Activated CD8-positive, alpha-beta T cell treated with anti-CD3 and anti-CD28 coated beads for 36 hours (primary cell): ENCODE data around the gene ARHGAP18. TPM values are rescaled to one million over a fixed set of nuclear protein-coding genes. Genes with fewer than 3 reads are reported as not detected.

Experiments used
- ATAC-seq: fragments of 200-7000 bp; cut with Tn5 transposase; one replicate; pipeline ENCODE4 v1.10.0; 2021; ENCODE audit warnings: mild to moderate bottlenecking, moderate library complexity
- CTCF ChIA-PET: fragments of 350-600 bp; sonication (Branson Sonifier 250); formaldehyde crosslinking; loops from one replicate; lab custom pipeline; 2021; ENCODE audit warnings: antibody characterized with exemption; lab: Charles Lee
- POLR2A ChIA-PET: fragments of 350-600 bp; sonication (Branson Sonifier 250); formaldehyde crosslinking; loops from one replicate; lab custom pipeline; 2021; ENCODE audit warnings: antibody characterized with exemption; lab: Charles Lee
- DNase-seq: peaks from one replicate; pipeline ENCODE4 v3.0.0-alpha.2; 2020
- H3K27ac Mint-ChIP-seq: one replicate; pipeline ENCODE4 v1.8.0; 2021; ENCODE audit warnings: mild to moderate bottlenecking, mixed read lengths
- H3K27me3 Mint-ChIP-seq: one replicate; pipeline ENCODE4 v1.8.0; 2021; ENCODE audit warnings: mixed read lengths
- H3K36me3 Mint-ChIP-seq: one replicate; pipeline ENCODE4 v1.8.0; 2021; ENCODE audit warnings: low read depth, mixed read lengths
- H3K4me1 Mint-ChIP-seq: one replicate; pipeline ENCODE4 v1.8.0; 2021; ENCODE audit warnings: low read depth, mixed read lengths
- H3K4me3 Mint-ChIP-seq: one replicate; pipeline ENCODE4 v1.8.0; 2021; ENCODE audit warnings: mild to moderate bottlenecking, moderate library complexity, mixed read lengths
- H3K9me3 Mint-ChIP-seq: one replicate; pipeline ENCODE4 v1.8.0; 2021; ENCODE audit warnings: mixed read lengths
- intact Hi-C: fragments of 100-400 bp; cut with micrococcal nuclease; formaldehyde crosslinking; loops from one replicate; pipeline ENCODE4 v1.10.0; 2022
- total RNA-seq, 2 experiments: library from RNA; stranded (reverse); gene quantifications; one replicate each; pipeline ENCODE4 v1.2.3, GENCODE V29; 2021
- TF ChIP-seq, protein P1 (sequence below): fragments of 200-600 bp; IDR thresholded peaks from one replicate; pipeline ENCODE4 v1.8.0; 2022; ENCODE audit warnings: antibody characterized with exemption, mild to moderate bottlenecking

Gene ARHGAP18
- total RNA-seq, 2 experiments from 2014 or later = 8.2 to 9.6 TPM

DNA sequence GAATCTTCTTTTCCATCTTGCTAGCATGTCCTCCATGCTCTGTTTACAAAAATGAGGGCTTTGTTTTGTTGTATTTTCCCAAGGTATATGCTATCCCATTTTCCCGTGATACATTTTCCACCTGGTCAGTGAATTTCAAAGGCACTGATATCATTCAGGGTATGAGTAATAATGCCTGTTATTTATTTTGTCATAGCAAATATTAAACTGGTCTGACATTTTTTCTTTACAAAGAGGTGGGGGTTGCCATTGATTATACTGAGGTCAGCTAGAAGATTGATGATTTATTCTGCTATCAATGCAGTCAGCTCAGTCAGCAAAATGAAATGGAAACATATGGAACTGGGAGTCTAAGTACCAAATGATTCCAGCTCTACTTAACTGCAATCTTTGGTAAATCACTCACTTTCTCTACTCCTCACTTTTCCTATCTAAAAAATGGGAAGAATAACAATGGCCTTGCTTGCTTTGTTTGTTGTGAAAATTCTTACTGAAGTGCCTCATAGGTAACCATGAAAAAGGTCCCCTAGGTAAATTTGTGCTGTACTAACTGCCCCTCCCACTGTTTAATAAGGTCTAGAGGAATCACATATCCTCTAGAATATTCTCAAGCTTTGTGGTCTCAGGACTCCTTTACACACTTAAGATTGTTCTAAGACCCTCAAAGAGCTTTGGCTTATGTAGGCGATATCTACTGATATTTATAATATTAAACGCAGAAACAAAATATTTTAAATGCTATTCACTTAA lies 64.0 kb downstream of the ARHGAP18 start:
- Mint-ChIP-seq H3K36me3 (no peaks in the 10 kb centered on the region), H3K27ac (no peak overlapping the region), H3K27me3 (no peaks in the 10 kb centered on the region), H3K9me3 (no peaks in the 10 kb centered on the region), H3K4me1 (no peaks in the 10 kb centered on the region), H3K4me3 (no peak overlapping the region)
- no peak for ATAC-seq
- no peak for DNase-seq
- TF ChIP-seq, protein P1, sequence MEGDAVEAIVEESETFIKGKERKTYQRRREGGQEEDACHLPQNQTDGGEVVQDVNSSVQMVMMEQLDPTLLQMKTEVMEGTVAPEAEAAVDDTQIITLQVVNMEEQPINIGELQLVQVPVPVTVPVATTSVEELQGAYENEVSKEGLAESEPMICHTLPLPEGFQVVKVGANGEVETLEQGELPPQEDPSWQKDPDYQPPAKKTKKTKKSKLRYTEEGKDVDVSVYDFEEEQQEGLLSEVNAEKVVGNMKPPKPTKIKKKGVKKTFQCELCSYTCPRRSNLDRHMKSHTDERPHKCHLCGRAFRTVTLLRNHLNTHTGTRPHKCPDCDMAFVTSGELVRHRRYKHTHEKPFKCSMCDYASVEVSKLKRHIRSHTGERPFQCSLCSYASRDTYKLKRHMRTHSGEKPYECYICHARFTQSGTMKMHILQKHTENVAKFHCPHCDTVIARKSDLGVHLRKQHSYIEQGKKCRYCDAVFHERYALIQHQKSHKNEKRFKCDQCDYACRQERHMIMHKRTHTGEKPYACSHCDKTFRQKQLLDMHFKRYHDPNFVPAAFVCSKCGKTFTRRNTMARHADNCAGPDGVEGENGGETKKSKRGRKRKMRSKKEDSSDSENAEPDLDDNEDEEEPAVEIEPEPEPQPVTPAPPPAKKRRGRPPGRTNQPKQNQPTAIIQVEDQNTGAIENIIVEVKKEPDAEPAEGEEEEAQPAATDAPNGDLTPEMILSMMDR = no peak
- CTCF ChIA-PET = interaction anchor here (0.7 to 1.5 kb wide), 4 partner anchors 12 to 102 kb away, joined by 3 to 4 read pairs (median 3); no protein-coding TSS in a partner anchor
- intact Hi-C loops = no loop called here
- POLR2A ChIA-PET = no interaction called here

DNA sequence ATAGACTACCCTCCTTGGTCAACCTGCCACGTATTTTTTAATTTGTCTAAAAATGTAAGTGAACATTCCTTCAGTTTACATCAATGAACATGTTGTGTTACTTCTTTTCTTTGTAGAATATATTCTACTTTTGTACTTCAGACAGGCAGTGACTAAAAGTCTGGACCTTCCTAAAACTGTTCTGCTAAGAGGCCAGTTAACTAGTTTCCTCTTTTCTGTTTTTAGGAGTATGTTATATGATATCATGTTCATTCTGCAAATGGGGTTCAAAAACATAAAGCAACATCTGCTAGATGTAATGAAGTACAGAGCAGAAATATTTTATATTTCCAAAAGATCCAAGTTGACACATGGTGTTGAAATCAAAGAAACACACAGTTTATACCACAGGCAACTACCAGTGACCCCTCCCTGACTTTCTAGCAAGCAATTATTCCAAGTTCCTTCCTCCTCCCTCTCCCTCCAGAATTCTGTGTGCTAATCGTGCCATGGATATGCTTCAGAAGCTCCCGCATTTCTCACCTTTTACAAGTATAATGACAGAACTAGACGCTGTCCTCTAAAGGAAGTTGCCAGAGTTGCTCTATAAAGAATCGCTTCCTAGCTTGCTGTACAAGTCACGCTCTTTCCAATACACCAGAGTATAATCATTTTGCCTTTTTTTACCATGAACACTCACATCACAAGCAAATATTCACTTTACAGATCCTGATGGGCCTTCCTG lies 64.7 kb downstream of the ARHGAP18 start:
- Mint-ChIP-seq H3K27ac (no peak overlapping the region), H3K4me1 (no peaks in the 10 kb centered on the region), H3K4me3 (no peak overlapping the region), H3K27me3 (no peaks in the 10 kb centered on the region), H3K9me3 (no peaks in the 10 kb centered on the region), H3K36me3 (no peaks in the 10 kb centered on the region)
- TF ChIP-seq, protein P1 = no peak
- no peak for DNase-seq
- intact Hi-C loops = no loop called here
- ChIA-PET CTCF (interaction anchor here (0.7 to 1.5 kb wide), 4 partner anchors 11 to 103 kb away, joined by 3 to 4 read pairs (median 3); no protein-coding TSS in a partner anchor), POLR2A (no interaction called here)
- no peak for ATAC-seq

DNA sequence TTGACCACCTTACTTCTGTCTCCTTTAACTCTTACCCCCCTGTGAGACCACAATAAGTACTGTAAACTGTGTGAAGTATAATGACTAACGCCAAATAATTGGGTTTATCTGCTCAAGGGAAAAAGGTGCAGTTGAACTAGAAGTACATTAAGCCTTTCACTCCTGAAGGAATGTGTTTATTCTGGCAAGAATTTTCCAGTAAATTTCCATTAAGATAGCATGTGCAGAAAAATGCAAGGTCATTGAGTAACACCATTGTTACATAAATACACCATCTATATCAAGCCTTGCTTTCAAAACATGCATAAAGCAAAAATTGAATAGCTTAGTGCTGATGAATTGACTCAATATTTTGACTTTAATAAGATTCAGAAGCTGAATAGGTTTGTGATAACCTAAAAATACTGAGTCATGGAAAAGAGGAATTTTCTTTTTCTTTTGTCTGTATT lies 65.4 kb downstream of the ARHGAP18 start:
- H3K36me3 Mint-ChIP-seq = no peaks in the 10 kb centered on the region
- TF ChIP-seq, protein P1 = no peak
- no peak for DNase-seq
- ChIA-PET CTCF (interaction anchor here (0.6 to 1.1 kb wide), 2 partner anchors 87 to 1060 kb away, joined by 3 to 4 read pairs; no protein-coding TSS in a partner anchor), POLR2A (no interaction called here)
- H3K4me1 Mint-ChIP-seq = no peaks in the 10 kb centered on the region
- ATAC-seq = no peak
- H3K4me3 Mint-ChIP-seq = no peak overlapping the region
- no peak overlapping the region for H3K27ac Mint-ChIP-seq
- no peaks in the 10 kb centered on the region for H3K27me3 Mint-ChIP-seq
- intact Hi-C loops = no loop called here
- H3K9me3 Mint-ChIP-seq = no peaks in the 10 kb centered on the region

DNA sequence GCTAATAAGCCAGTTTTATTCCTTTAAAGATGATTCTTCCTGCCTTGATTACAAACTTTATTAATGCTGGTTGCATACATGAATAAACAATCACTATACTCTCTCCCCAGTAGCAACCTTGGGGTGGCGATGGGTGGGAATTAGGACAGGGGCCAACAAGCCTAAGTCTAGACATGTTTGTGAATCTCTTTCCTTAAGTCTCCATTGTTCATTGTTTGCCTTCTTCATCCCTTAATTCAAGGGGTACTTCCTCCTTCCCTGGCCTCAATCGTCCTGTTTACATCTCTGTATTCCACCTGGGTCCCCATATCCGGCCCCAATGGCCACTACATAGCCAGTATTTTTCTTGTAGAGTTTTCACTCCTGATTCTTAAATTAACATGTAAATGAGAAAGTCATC lies 66.0 kb downstream of the ARHGAP18 start:
- H3K9me3 Mint-ChIP-seq = no peaks in the 10 kb centered on the region
- H3K36me3 Mint-ChIP-seq = no peaks in the 10 kb centered on the region
- DNase-seq (no peak), ATAC-seq (no peak)
- TF ChIP-seq, protein P1 = no peak
- no peaks in the 10 kb centered on the region for H3K27me3 Mint-ChIP-seq
- H3K4me1 Mint-ChIP-seq = no peaks in the 10 kb centered on the region
- intact Hi-C loops = no loop called here
- no peak overlapping the region for H3K4me3 Mint-ChIP-seq
- CTCF ChIA-PET = interaction anchor here (1.1 kb wide), 1 partner anchor 87 kb away, joined by 3 read pairs; no protein-coding TSS in a partner anchor
- POLR2A ChIA-PET = no interaction called here
- no peak overlapping the region for H3K27ac Mint-ChIP-seq
